MM.1S (cell line): Measurements from ENCODE around the gene CAPN8.

ENCODE experiments used
- DNase-seq: peaks from one replicate; pipeline ENCODE4 v3.0.0-alpha.2; 2015
- H2AFZ ChIP-seq: fragments of 300-600 bp; sonication (generic); 2 replicates; pipeline ENCODE4 v1.6.0; 2016; ENCODE audit warnings: antibody characterized with exemption, low read length
- H3F3A ChIP-seq: fragments of 300-600 bp; sonication (generic); 2 replicates; pipeline ENCODE4 v1.6.1; 2016; ENCODE audit warnings: mild to moderate bottlenecking, antibody characterized with exemption, low read length, moderate library complexity, mixed read lengths; ENCODE audit not compliant: insufficient read depth
- H3K27ac ChIP-seq: fragments of 300-600 bp; sonication (generic); 2 replicates; pipeline ENCODE4 v1.5.1; 2016; ENCODE audit warnings: mild to moderate bottlenecking, low read length
- H3K27me3 ChIP-seq: fragments of 300-600 bp; sonication (generic); replicated peaks from 2 replicates; pipeline ENCODE4 v1.6.0; 2016; ENCODE audit warnings: low read length; ENCODE audit not compliant: insufficient read depth
- H3K36me3 ChIP-seq: fragments of 300-600 bp; sonication (generic); replicated peaks from 2 replicates; pipeline ENCODE4 v1.6.1; 2016; ENCODE audit warnings: mild to moderate bottlenecking, low read length, mixed read lengths; ENCODE audit not compliant: insufficient read depth
- H3K4me1 ChIP-seq: fragments of 300-600 bp; sonication (generic); 2 replicates; pipeline ENCODE4 v1.6.1; 2016; ENCODE audit warnings: low read length, mixed read lengths
- H3K4me2 ChIP-seq: fragments of 300-600 bp; sonication (generic); 2 replicates; pipeline ENCODE4 v1.6.0; 2016; ENCODE audit warnings: low read depth, low read length
- H3K4me3 ChIP-seq: fragments of 300-600 bp; sonication (generic); 2 replicates; pipeline ENCODE4 v1.5.1; 2016; ENCODE audit warnings: low read length, mixed read lengths
- H3K79me2 ChIP-seq: fragments of 300-600 bp; sonication (generic); 2 replicates; pipeline ENCODE4 v1.6.1; 2016; ENCODE audit warnings: mixed run types, low read length, mixed read lengths
- H3K9ac ChIP-seq: fragments of 300-600 bp; sonication (generic); 2 replicates; pipeline ENCODE4 v1.6.1; 2016; ENCODE audit warnings: low read length, mixed read lengths
- H3K9me2 ChIP-seq: fragments of 300-600 bp; sonication (generic); replicated peaks from 2 replicates; pipeline ENCODE4 v1.6.1; 2016; ENCODE audit warnings: mild to moderate bottlenecking, low read length, mixed read lengths; ENCODE audit not compliant: insufficient read depth
- H3K9me3 ChIP-seq: fragments of 300-600 bp; sonication (generic); replicated peaks from 2 replicates; pipeline ENCODE4 v1.6.1; 2016; ENCODE audit warnings: mild to moderate bottlenecking, low read length, mixed read lengths; ENCODE audit not compliant: insufficient read depth
- H4K20me1 ChIP-seq: fragments of 300-600 bp; sonication (generic); 2 replicates; pipeline ENCODE4 v1.6.1; 2016; ENCODE audit warnings: mild to moderate bottlenecking, low read length, moderate library complexity, mixed read lengths; ENCODE audit not compliant: insufficient read depth
- EZH2 ChIP-seq: fragments of 300-600 bp; sonication (generic); optimal IDR thresholded peaks from 2 replicates; pipeline ENCODE3; 2017; ENCODE audit warnings: low read depth, mild to moderate bottlenecking, antibody characterized with exemption, low read length, mixed read lengths
- EZH2phosphoT487 ChIP-seq: fragments of 300-600 bp; sonication (generic); IDR thresholded peaks from 2 replicates; pipeline ENCODE4 v1.6.1; 2018; ENCODE audit warnings: antibody characterized with exemption, low read length
- TF ChIP-seq, protein P1 (sequence below): fragments of 300-600 bp; sonication (generic); IDR thresholded peaks from 2 replicates; pipeline ENCODE4 v1.5.1; 2016; ENCODE audit warnings: antibody characterized with exemption, low read length, mixed read lengths

CAPN8 gene

DNA sequence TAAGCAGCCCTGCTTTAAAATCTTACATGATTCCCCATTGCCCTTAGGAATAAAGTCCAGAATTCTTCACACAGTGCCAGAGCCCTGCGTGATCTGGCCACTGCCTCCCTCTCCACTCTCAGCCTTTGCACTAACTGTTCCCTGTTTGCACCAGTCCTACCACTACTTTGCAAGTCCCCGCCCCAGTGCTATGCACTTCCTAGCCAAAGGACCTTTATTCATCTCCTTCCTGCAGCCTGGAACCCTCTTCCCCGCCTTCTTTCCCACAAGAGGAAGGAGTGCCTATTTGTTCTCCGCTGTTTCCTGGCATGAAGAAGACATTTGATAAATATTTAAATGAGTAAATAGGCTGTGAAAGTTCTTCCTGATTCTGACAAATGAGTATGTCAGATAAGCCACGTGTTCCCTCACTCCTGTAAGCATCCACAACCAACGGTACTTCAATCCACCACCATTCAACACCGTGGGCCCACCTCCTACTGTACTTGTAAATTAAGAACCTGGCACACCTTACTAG, 23.9 kb downstream of the CAPN8 start:
- H3K9ac ChIP-seq: no peak overlapping the region
- H3K9me3 ChIP-seq: no peaks in the 10 kb centered on the region
- no peak overlapping the region for H2AFZ ChIP-seq
- no peak overlapping the region for H3K4me3 ChIP-seq
- no peaks in the 10 kb centered on the region for H4K20me1 ChIP-seq
- H3F3A ChIP-seq: no peaks in the 10 kb centered on the region
- H3K79me2 ChIP-seq: no peaks in the 10 kb centered on the region
- H3K9me2 ChIP-seq: no peaks in the 10 kb centered on the region; the same call in 1 of the 2 replicates
- H3K4me1 ChIP-seq: peaks cover 6% of the 10 kb centered on the region
- no peak for DNase-seq
- H3K36me3 ChIP-seq: no peaks in the 10 kb centered on the region
- TF ChIP-seq, protein P1, sequence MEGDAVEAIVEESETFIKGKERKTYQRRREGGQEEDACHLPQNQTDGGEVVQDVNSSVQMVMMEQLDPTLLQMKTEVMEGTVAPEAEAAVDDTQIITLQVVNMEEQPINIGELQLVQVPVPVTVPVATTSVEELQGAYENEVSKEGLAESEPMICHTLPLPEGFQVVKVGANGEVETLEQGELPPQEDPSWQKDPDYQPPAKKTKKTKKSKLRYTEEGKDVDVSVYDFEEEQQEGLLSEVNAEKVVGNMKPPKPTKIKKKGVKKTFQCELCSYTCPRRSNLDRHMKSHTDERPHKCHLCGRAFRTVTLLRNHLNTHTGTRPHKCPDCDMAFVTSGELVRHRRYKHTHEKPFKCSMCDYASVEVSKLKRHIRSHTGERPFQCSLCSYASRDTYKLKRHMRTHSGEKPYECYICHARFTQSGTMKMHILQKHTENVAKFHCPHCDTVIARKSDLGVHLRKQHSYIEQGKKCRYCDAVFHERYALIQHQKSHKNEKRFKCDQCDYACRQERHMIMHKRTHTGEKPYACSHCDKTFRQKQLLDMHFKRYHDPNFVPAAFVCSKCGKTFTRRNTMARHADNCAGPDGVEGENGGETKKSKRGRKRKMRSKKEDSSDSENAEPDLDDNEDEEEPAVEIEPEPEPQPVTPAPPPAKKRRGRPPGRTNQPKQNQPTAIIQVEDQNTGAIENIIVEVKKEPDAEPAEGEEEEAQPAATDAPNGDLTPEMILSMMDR: no peak
- TF ChIP-seq EZH2 (no peak), EZH2phosphoT487 (no peak)
- no peak overlapping the region for H3K27ac ChIP-seq
- no peak overlapping the region for H3K4me2 ChIP-seq
- H3K27me3 ChIP-seq: peaks cover 70% of the 10 kb centered on the region

GRCh38 chr1:223639331-223639749, 26.2 kb downstream of the CAPN8 start:
- H3K27ac ChIP-seq: no peak overlapping the region
- H3K27me3 ChIP-seq: peaks cover 68% of the 10 kb centered on the region
- H3K4me3 ChIP-seq: no peak overlapping the region
- peak; percentile 71 for DNase-seq
- H4K20me1 ChIP-seq: no peaks in the 10 kb centered on the region
- H3F3A ChIP-seq: no peaks in the 10 kb centered on the region
- no peaks in the 10 kb centered on the region; the same call in 1 of the 2 replicates for H3K9me2 ChIP-seq
- no peaks in the 10 kb centered on the region for H3K36me3 ChIP-seq
- 0 out of 2 replicates have a peak overlapping the region, but pooled peaks have one; percentile 11 for H3K4me2 ChIP-seq
- TF ChIP-seq EZH2 (no peak), EZH2phosphoT487 (no peak)
- TF ChIP-seq, protein P1: no peak
- no peak overlapping the region for H2AFZ ChIP-seq
- no peaks in the 10 kb centered on the region for H3K79me2 ChIP-seq
- H3K9ac ChIP-seq: no peak overlapping the region
- no peaks in the 10 kb centered on the region for H3K9me3 ChIP-seq
- peaks cover 6% of the 10 kb centered on the region for H3K4me1 ChIP-seq

- no peak overlapping the region for H3K27ac ChIP-seq
- H3K9ac ChIP-seq: no peak overlapping the region
- H3K27me3 ChIP-seq: peaks cover 28% of the 10 kb centered on the region
- H3K4me2 ChIP-seq: no peak overlapping the region
- peaks cover 6% of the 10 kb centered on the region for H3K4me1 ChIP-seq
- no peaks in the 10 kb centered on the region for H3K79me2 ChIP-seq
- no peaks in the 10 kb centered on the region for H3F3A ChIP-seq
- no peak for DNase-seq
- no peak for TF ChIP-seq EZH2
- TF ChIP-seq, protein P1: no peak
- TF ChIP-seq EZH2phosphoT487: no peak
- no peaks in the 10 kb centered on the region for H3K9me3 ChIP-seq
- no peaks in the 10 kb centered on the region for H4K20me1 ChIP-seq
- no peaks in the 10 kb centered on the region for H3K9me2 ChIP-seq
- no peaks in the 10 kb centered on the region for H3K36me3 ChIP-seq
- no peak overlapping the region for H2AFZ ChIP-seq
- no peak overlapping the region for H3K4me3 ChIP-seq
Measured at GRCh38 chr1:223635236-223635635, 30.3 kb downstream of the CAPN8 start.
